ENCODE measurements around the gene GRIA4. TPM values are rescaled to one million over a fixed set of nuclear protein-coding genes. Genes with fewer than 3 reads are reported as not detected.
"Not testable (repeated sequence)": the region's sequence is repeated elsewhere in the genome, so short reads cannot be mapped to it uniquely, and the experiment has no call there.

Gene GRIA4
- total RNA-seq, 1 donor from 2014 or later: not detected

DNA sequence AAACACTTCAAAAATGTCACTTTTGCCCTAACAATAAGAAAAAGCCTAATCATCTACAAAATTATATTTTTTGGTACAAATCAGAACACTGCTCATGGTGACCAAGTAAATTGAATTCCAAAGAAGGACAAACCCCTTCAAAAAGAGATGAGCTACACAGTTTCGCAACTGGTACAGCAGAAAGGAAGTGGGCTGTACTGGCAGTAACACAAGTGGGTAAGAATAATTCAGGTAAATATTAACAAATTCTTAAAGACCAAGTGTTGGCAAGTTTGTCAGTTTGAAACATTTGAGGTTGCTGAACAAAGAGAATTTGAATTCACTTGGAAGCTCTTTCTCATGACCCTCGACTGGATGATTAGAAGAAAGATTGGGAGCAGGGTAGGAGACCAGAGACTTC lies 376.7 kb downstream of the GRIA4 start:
- DNase-seq (ENCODE audit: low read depth): no peak

DNA sequence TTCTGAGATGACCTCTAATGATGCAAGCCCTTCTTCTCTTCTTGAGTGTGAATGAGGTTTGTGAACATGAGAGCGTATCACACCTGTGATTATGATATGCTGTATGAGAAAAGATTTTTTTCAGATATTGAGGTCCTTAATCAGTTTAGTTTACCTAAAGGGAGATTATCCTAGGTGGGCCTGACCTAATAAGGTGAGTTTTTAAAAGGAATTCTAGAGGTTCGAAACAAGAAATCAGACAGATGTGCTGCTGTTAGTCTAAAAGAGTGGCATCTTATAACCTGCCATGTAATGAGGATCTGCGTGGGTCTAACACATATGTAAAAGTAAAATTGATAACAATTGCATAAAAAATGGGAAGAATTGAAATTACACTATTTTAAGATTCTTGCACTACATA lies 378.3 kb downstream of the GRIA4 start:
- no peak for DNase-seq (ENCODE audit: low read depth)

DNA sequence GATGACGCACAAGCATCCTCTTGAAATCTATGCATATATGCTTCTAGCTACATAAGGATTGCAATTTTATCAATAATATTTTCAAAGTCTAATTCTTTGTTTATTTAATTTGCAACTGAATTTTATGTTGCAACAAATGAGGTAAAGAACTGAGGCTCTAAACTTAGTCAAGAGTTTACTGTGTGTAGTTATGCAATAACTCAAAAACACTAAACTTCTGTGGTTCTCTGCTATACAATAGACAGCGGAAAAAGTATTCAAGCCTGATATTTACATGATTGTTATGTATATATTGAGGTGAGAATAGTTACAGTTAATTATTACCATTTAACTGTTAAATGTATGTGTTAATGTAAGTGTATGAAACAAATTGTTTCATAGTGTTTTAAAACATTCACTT lies 379.3 kb downstream of the GRIA4 start:
- no peak for DNase-seq (ENCODE audit: low read depth)

GRCh38 chr11:105991888-105992287 lies 382.0 kb downstream of the GRIA4 start:
- no peak for DNase-seq (ENCODE audit: low read depth)

DNA sequence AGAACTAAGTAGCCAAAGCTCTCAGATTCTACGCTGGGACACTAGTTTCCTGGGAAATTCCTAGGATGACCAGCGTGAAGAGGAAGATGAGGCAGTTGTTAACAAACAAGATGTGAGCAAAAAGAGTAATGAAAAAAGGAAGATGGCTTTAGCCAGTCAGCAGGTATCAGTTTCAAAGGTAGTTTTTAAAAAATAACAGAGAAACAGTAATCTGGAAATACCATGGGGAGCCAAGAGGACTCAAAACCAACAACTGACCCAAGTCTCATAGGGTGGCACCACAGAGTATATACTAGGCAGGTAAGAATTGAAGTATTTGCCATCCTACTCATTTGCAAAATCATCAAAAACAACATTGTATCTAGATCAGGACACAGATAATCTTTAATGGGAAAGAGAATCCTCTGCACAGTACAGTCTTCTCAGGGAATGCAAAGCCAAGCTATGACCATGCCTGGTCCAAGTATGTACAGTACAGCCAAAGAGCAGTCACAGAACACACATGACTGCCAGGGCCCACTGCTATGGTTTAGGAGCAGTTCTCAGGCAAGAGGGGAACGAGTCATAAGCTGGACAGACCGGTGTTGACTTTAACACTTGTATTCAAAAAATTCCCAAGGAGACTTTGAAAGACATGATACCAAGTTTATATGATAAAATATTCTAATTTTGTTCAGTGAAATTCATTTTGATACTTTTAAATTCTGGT lies 391.6 kb downstream of the GRIA4 start:
- no peak for DNase-seq (ENCODE audit: low read depth)

GRCh38 chr11:106003094-106003493 lies 393.2 kb downstream of the GRIA4 start:
- DNase-seq (ENCODE audit: low read depth): not testable (repeated sequence)

DNA sequence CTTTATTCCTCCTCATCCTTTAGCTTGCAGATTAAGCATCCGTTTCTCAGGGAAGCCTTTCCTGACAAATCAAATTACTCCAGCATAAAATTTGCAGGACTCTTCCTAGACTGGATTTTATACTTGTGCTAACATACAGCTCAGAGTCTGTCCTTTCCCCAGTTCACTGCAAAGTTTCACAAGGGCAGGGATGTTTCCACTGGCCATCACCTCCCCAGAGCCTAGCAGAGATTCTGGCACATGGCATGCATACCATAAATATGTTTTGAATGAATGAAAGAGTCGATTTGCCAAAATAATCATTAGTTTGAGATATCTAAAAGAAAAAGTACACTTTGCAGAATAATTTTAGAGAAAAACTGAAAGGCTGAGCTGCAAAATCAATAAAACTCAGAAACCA lies 401.6 kb downstream of the GRIA4 start:
- no peak for DNase-seq (ENCODE audit: low read depth)

- DNase-seq (ENCODE audit: low read depth): peak; percentile 89
These were observed 402.9 kb downstream of the GRIA4 start for GRCh38 chr11:106012744-106013143.

GRCh38 chr11:106014035-106014434 lies 404.2 kb downstream of the GRIA4 start:
- DNase-seq (ENCODE audit: low read depth): no peak

- no peak for DNase-seq (ENCODE audit: low read depth)
These were observed 404.7 kb downstream of the GRIA4 start for GRCh38 chr11:106014620-106015019.

DNA sequence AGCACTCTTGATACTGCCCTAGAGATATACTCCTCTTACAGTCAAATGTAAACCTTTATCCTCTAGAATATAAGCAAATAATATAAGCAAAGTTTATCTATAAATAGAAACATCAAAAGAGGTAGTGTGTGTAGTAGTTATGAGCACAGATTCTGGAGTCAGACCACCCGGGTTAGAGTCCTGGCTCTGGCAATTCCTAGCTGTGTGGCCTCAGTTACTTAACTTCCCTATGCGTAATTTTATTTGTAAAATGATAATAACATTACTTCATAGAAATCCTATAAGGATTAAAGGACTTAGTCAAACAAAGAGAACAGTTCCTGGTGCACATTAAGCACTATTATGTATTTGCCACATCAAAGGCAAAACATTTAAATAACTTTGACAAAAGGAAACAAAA lies 405.2 kb downstream of the GRIA4 start:
- no peak for DNase-seq (ENCODE audit: low read depth)

GRCh38 chr11:106017093-106017492 lies 407.2 kb downstream of the GRIA4 start:
- no peak for DNase-seq (ENCODE audit: low read depth)

DNA sequence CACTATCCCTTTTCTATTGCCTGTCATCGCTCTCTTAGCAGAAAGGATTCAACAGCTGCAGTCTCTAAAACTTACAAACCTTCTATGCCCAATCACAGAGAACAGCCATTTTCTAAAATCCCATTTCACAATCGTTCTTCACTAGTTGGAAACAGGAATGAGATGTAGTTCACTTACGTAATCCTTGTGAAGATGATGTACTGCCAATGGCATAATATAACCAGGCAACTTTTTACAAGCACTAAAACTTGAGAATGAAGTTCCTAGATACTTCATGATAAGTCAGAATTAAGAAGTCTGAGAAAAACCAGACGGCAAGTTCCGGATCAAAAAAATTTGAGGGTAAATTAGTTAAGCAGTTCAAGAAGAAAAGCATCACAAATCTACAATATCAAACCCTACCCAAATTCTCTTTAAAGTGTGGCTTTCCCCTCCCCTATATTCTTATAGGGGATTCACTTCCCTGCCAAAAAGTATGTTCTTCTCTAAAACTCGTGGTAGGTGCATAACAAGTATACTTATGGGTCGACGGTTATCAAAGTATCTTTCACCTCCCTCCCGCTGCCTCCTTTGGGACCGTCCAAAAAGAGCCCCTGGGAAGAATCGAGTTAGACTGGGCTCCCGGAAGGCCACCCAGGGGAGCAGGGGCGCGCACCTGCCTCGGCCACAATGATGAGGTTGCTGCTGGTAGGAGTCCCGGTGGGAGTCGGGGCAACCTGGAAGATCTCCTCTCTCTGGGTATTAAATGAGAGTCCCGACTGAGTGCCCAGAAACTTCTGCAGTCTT lies 411.5 kb downstream of the GRIA4 start:
- peak; percentile 25 for DNase-seq (ENCODE audit: low read depth)

- DNase-seq (ENCODE audit: low read depth): peak; percentile 100
These were observed 412.3 kb downstream of the GRIA4 start, which contains the start of gene MSANTD4 for GRCh38 chr11:106021967-106022794. MSANTD4 (minus strand) TSS chr11:106022240; CDS start chr11:106010917, 11,323 bp downstream.

DNA sequence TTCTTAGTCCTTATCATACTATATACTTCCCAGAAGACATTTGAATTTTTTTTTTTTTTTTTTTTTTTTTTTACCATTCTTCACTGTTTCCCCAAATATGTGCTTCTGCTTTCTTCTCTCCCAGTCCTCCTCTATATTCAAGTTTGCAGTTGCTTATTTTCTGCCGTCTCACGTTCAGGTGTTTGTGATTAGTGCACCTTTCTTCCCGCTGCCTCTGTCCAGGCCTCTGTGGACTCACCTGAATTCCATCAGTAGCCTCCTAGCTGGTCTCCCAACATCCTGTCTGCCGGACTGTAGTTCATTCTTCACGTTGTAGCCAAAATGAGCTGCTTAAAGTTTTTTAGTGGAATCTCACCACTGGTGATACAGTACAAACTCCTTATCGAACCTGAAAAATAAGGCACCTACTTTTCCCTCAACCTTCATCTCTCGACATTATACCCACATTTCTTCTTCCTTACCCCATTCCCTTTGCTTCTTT lies 413.0 kb downstream of the GRIA4 start:
- DNase-seq (ENCODE audit: low read depth): no peak

GRCh38 chr11:106030609-106031008 lies 420.7 kb downstream of the GRIA4 start:
- no peak for DNase-seq (ENCODE audit: low read depth)

GRCh38 chr11:106031202-106031810 lies 421.4 kb downstream of the GRIA4 start:
- DNase-seq (ENCODE audit: low read depth): no peak

Data from myocyte (in vitro differentiated cells).